GM19240 (cell line): Measurements from ENCODE around the gene SEPTIN7.

Source experiments
- DNase-seq: peaks from one replicate; pipeline ENCODE4 v3.0.0; 2011; ENCODE audit warnings: low spot score; ENCODE audit not compliant: insufficient read length

The SEPTIN7 gene

DNA sequence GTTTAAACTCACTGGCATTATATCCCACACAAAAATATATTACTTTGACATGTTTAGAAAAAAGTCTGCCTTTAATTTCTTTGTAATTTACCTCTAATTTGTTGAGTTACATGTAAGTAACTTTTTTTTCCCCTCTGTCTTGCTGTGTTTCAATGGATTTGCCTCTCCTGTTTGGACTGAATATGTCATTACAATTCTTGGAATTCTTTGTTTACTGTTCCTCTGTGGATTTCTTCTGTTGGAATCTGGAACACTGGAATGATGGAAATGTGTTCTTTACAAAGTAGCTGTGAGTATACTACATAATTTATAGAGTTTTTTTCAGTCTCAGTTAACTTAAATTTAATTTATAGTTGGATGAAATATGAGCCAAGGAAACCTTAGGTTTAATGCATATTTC lies 30.4 kb downstream of the SEPTIN7 start:
- no peak for DNase-seq

- no peak for DNase-seq
Measured at GRCh38 chr7:35839860-35840854, 39.3 kb downstream of the SEPTIN7 start.

DNA sequence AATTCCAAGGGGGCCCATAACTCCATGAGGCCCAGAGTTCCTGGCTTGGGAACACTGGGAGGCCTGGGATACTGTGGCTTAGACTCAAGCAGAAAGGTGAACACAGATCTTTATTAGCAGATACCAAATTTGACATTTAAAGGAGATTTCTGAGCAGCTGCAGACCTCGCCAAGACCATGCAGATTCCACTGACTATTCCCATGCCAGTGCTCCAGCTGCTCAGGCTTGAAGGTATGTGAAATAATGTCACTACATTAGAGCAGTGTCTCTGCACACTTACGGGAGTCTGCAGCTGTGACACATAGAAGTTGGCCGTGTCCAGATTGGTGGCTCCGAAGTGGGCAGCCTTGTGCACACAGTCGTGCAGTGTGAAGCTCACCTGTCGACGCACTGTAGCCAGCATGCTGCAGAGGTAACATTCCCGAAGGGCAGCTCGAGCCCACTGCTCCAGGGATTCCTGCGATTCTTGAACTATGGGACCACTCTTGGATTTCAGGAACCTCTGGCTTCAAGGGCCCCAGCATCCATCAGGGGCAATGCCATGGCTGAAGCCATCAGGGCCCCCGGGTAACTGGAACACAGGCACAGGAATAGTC lies 46.1 kb downstream of the SEPTIN7 start:
- DNase-seq: no peak

GRCh38 chr7:35848725-35849124 lies 47.9 kb downstream of the SEPTIN7 start:
- no peak for DNase-seq

DNA sequence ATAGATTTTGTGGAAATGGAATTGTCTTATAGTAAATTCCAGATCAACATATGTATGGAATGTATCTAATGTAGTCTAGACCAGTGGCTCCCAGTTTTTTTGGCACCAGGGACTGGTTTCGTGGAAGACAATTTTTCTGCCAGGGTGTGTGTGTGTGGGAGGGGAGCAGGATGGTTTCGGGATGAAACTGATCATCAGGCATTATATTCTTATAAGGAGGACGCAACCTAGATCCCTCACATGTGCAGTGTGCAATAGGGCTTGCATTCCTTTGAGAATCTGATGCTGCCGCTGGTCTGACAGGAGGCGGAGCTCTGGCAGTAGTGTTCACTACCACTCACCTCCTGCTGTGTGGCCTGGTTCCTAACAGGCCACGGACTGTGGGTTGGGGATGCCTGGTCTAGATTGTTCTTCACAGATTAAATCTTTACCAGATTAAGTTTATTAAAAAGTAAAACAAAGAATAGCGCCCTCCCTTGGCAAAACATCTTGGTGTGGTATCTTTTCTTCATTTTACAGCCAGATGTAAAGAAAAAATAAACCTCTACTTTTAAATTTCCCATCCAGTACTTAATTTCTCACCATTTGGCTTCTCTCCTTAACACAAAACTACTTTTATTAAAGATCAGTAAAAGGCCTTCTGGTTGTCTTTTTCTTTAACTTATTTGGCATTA lies 48.4 kb downstream of the SEPTIN7 start:
- DNase-seq: no peak

DNA sequence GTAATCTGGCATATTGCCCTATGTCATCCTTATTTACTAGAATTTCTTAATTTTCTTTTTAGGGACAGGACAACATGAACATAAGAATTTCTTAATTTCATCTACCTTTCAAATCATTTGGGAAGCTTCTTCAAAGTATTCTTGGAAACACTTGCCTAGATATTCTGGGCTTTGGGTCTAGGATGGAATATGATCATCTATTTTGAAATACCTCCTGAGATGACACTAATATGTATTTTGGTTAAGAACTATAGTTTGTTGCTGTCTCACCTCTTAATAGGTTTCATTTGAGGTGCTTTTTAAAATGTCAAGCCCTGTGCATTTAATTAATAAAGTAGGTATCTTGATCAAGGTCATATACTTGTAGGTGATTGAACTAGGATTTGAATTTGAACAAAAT lies 49.1 kb downstream of the SEPTIN7 start:
- DNase-seq: no peak
